ENCODE data around the gene USP49.

DNA sequence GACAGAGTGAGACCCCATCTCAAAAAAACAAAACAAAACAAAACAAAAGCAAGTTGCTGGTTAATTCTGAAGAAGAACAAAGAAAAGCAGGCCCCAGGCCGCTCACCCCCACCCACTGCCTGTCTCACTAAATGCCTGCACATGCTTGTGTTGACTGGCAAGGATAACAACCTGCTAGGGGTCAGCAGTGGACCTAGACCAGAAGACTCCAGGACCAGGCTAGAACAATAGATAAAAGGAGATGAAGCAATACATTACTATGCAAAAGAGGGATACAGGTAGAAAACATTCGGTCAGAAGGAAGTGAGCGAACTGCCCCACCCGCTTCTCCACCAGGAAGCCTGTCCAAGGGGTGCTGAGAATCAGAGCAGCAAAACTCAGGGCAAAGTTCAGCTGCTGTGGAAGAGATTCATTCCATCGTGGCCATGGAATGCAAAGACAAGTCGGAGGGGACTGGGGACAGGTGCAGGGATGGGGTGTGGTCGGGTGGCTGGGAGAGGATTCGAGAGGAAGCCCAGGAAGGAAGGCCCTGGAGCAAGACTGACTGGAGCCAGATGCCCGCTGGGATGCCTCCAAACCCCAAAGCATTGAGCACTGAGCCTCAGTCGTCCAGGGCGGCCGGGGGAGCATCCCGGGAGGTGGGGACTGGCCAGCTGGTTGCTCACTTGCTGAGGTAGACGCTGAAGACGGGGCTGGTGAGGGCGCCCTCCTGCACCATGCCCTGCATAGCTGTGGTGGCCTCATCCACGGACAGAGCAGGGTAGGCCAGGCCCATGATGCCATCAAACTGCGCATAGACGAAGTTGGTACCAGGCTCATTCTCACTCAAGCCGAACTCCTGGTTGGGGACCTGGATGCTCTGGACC is 153.3 kb downstream of the USP49 start:
- no peak for TF ChIP-seq CTCF (IDR thresholded peaks at IDR 0.05)
- TF ChIP-seq POLR2A (IDR thresholded peaks at IDR 0.05) = no peak

Data from right lobe of liver (tissue), 4 donors.